ENCODE measurements around the gene AGBL4.

DNA sequence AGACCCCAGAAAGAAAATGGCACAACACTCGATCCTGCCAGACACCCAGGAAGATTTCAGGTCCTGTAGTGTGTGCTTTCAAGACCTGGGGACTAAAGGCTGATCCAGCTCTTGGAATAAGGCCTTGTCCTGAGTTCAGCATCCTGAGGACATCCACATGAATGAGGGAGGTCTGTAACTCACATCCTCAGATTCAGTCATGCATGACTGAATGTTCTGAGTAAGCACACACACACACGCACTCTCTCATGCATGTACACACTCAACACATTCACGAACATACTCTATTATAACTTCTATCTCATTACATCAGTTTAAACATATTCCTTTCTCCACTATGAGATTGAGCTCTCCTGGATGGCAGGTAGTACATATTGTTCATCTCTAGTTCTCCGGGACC lies 973.7 kb downstream of the AGBL4 start:
- TF ChIP-seq CTCF (IDR thresholded peaks at IDR 0.05) = no peak
- TF ChIP-seq POLR2A (IDR thresholded peaks at IDR 0.05) = no peak

Data from heart left ventricle (tissue), 13 donors.